ENCODE results near the gene NLGN3.

DNA sequence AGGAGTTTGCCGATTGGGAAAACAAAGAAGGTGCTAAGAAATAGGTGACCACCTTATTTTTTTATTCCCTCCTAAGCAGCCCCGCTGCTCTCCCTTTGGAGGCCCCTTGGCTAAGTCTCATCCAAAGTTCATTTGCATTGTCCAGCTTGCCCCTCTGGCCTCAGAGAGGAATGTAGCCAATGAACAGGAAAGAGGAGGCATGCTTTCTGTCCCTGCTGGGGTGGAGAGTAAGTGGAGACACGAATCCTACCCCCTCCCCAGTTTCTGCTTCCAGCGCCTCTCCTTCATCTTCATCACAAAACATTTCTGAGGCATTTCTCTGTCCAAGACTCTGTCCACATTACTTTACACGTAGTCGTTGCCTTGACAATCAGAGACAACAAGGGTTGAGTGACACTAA is 38.7 kb downstream of the NLGN3 start:
- no peak for TF ChIP-seq POLR2A (IDR thresholded peaks at IDR 0.05; ENCODE audit: low read length)
- TF ChIP-seq, protein P1, sequence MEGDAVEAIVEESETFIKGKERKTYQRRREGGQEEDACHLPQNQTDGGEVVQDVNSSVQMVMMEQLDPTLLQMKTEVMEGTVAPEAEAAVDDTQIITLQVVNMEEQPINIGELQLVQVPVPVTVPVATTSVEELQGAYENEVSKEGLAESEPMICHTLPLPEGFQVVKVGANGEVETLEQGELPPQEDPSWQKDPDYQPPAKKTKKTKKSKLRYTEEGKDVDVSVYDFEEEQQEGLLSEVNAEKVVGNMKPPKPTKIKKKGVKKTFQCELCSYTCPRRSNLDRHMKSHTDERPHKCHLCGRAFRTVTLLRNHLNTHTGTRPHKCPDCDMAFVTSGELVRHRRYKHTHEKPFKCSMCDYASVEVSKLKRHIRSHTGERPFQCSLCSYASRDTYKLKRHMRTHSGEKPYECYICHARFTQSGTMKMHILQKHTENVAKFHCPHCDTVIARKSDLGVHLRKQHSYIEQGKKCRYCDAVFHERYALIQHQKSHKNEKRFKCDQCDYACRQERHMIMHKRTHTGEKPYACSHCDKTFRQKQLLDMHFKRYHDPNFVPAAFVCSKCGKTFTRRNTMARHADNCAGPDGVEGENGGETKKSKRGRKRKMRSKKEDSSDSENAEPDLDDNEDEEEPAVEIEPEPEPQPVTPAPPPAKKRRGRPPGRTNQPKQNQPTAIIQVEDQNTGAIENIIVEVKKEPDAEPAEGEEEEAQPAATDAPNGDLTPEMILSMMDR (IDR thresholded peaks at IDR 0.05): no peak
- no peak for TF ChIP-seq CEBPB (IDR thresholded peaks at IDR 0.05)
- TF ChIP-seq, protein P2, sequence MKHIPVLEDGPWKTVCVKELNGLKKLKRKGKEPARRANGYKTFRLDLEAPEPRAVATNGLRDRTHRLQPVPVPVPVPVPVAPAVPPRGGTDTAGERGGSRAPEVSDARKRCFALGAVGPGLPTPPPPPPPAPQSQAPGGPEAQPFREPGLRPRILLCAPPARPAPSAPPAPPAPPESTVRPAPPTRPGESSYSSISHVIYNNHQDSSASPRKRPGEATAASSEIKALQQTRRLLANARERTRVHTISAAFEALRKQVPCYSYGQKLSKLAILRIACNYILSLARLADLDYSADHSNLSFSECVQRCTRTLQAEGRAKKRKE (CRISPR knock-in tag; IDR thresholded peaks at IDR 0.05; ENCODE audit: low read depth): no peak
- TF ChIP-seq, protein P3, sequence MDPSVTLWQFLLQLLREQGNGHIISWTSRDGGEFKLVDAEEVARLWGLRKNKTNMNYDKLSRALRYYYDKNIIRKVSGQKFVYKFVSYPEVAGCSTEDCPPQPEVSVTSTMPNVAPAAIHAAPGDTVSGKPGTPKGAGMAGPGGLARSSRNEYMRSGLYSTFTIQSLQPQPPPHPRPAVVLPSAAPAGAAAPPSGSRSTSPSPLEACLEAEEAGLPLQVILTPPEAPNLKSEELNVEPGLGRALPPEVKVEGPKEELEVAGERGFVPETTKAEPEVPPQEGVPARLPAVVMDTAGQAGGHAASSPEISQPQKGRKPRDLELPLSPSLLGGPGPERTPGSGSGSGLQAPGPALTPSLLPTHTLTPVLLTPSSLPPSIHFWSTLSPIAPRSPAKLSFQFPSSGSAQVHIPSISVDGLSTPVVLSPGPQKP (IDR thresholded peaks at IDR 0.05; ENCODE audit: low read depth, low read length): no peak
- no peak for TF ChIP-seq GATA3 (IDR thresholded peaks at IDR 0.05; ENCODE audit: borderline replicate concordance)
- no peak for TF ChIP-seq SMC3 (IDR thresholded peaks at IDR 0.05)
- TF ChIP-seq, protein P4, sequence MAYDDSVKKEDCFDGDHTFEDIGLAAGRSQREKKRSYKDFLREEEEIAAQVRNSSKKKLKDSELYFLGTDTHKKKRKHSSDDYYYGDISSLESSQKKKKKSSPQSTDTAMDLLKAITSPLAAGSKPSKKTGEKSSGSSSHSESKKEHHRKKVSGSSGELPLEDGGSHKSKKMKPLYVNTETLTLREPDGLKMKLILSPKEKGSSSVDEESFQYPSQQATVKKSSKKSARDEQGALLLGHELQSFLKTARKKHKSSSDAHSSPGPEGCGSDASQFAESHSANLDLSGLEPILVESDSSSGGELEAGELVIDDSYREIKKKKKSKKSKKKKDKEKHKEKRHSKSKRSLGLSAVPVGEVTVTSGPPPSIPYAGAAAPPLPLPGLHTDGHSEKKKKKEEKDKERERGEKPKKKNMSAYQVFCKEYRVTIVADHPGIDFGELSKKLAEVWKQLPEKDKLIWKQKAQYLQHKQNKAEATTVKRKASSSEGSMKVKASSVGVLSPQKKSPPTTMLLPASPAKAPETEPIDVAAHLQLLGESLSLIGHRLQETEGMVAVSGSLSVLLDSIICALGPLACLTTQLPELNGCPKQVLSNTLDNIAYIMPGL (CRISPR knock-in tag; IDR thresholded peaks at IDR 0.05; ENCODE audit: borderline replicate concordance): no peak
- no peak for TF ChIP-seq TP53 (CRISPR knock-in tag; IDR thresholded peaks at IDR 0.05)
- TF ChIP-seq, protein P5, sequence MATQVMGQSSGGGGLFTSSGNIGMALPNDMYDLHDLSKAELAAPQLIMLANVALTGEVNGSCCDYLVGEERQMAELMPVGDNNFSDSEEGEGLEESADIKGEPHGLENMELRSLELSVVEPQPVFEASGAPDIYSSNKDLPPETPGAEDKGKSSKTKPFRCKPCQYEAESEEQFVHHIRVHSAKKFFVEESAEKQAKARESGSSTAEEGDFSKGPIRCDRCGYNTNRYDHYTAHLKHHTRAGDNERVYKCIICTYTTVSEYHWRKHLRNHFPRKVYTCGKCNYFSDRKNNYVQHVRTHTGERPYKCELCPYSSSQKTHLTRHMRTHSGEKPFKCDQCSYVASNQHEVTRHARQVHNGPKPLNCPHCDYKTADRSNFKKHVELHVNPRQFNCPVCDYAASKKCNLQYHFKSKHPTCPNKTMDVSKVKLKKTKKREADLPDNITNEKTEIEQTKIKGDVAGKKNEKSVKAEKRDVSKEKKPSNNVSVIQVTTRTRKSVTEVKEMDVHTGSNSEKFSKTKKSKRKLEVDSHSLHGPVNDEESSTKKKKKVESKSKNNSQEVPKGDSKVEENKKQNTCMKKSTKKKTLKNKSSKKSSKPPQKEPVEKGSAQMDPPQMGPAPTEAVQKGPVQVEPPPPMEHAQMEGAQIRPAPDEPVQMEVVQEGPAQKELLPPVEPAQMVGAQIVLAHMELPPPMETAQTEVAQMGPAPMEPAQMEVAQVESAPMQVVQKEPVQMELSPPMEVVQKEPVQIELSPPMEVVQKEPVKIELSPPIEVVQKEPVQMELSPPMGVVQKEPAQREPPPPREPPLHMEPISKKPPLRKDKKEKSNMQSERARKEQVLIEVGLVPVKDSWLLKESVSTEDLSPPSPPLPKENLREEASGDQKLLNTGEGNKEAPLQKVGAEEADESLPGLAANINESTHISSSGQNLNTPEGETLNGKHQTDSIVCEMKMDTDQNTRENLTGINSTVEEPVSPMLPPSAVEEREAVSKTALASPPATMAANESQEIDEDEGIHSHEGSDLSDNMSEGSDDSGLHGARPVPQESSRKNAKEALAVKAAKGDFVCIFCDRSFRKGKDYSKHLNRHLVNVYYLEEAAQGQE (IDR thresholded peaks at IDR 0.05): no peak
- no peak for TF ChIP-seq EP300 (IDR thresholded peaks at IDR 0.05)
